HepG2 (cell line): Measurements from ENCODE around the gene CIAO2B. TPM values are rescaled to one million over a fixed set of nuclear protein-coding genes. Genes with fewer than 3 reads are reported as not detected.
A peak's percentile ranks its signal among the peaks of the same experiment; 100 is the strongest.

Source experiments
- BRCA1 ChIP-seq: sonication (generic); formaldehyde crosslinking; IDR thresholded peaks from 2 replicates; pipeline ENCODE4 v1.4.0; 2020; ENCODE audit warnings: missing genetic modification reagents
- JUN ChIP-seq: sonication (generic); formaldehyde crosslinking; IDR thresholded peaks from 2 replicates; pipeline ENCODE4 v1.4.0; 2020; ENCODE audit warnings: mild to moderate bottlenecking, missing genetic modification reagents
- MEIS1 ChIP-seq: sonication (generic); formaldehyde crosslinking; IDR thresholded peaks from 2 replicates; pipeline ENCODE4 v1.9.0; 2021; ENCODE audit warnings: mild to moderate bottlenecking, missing genetic modification reagents, moderate library complexity, borderline replicate concordance
- MIER2 ChIP-seq: IDR thresholded peaks from 2 replicates; pipeline ENCODE4 v1.6.1; 2016; ENCODE audit warnings: missing biosample characterization, missing genetic modification reagents
- MTF2 ChIP-seq: sonication (generic); formaldehyde crosslinking; IDR thresholded peaks from 2 replicates; pipeline ENCODE4 v1.5.0; 2020; ENCODE audit warnings: missing genetic modification reagents, borderline replicate concordance
- RARG ChIP-seq: sonication (generic); formaldehyde crosslinking; IDR thresholded peaks from 2 replicates; pipeline ENCODE4 v1.4.0; 2020; ENCODE audit warnings: low read depth, mild to moderate bottlenecking, missing genetic modification reagents
- RCOR2 ChIP-seq: IDR thresholded peaks from 2 replicates; pipeline ENCODE4 v1.6.1; 2016; ENCODE audit warnings: missing biosample characterization, missing genetic modification reagents
- SOX13 ChIP-seq, 3 experiments: fragments of 450-650 bp in 1 of 3; sonication (generic) in 1 of 3; formaldehyde crosslinking in 1 of 3; IDR thresholded peaks in 2 of 3; conservative IDR thresholded peaks in 1 of 3; 2 replicates each; pipeline versions ENCODE4 v1.5.0 to v1.6.1; 2016 to 2020; ENCODE audit warnings: antibody characterized with exemption in 1 of 3, mild to moderate bottlenecking in 1 of 3, missing compliant biosample characterization in 1 of 3, missing genetic modification reagents in 1 of 3, moderate library complexity in 1 of 3
- TCF12 ChIP-seq, 2 experiments: fragments of 450-650 bp in 1 of 2; sonication (generic) in 1 of 2; formaldehyde crosslinking in 1 of 2; IDR thresholded peaks; 2 replicates each; pipeline versions ENCODE4 v1.6.1 to v1.8.0; 2017 to 2022; ENCODE audit warnings: antibody characterized with exemption in 1 of 2, mild to moderate bottlenecking in 1 of 2, missing genetic modification reagents in 1 of 2, moderate library complexity in 1 of 2
- U2AF1 ChIP-seq: fragments of 200-400 bp; formaldehyde crosslinking; optimal IDR thresholded peaks from 2 replicates; pipeline ENCODE3; 2017; ENCODE audit warnings: mild to moderate bottlenecking, low read depth, low read length
- ZNF484 ChIP-seq: sonication (generic); formaldehyde crosslinking; IDR thresholded peaks from 2 replicates; pipeline ENCODE4 v1.5.1; 2020; ENCODE audit warnings: mild to moderate bottlenecking, low read depth, missing genetic modification reagents, borderline replicate concordance
- ZNF543 ChIP-seq: sonication (generic); formaldehyde crosslinking; IDR thresholded peaks from 2 replicates; pipeline ENCODE4 v1.4.0; 2020; ENCODE audit warnings: mild to moderate bottlenecking, missing genetic modification reagents
- ZNF546 ChIP-seq: sonication (generic); formaldehyde crosslinking; conservative IDR thresholded peaks from 2 replicates; pipeline ENCODE4 v1.8.1; 2023; ENCODE audit warnings: mild to moderate bottlenecking, missing genetic modification reagents
- ZNF7 ChIP-seq: IDR thresholded peaks from 2 replicates; pipeline ENCODE4 v1.6.1; 2016; ENCODE audit warnings: missing biosample characterization, missing genetic modification reagents
- ZNF772 ChIP-seq: sonication (generic); formaldehyde crosslinking; IDR thresholded peaks from 2 replicates; pipeline ENCODE4 v1.5.0; 2020; ENCODE audit warnings: mild to moderate bottlenecking, missing genetic modification reagents
- polyA plus RNA-seq, 8 experiments: library from polyadenylated mRNA; depleted of rRNA in 3 of 8; stranded (reverse) in 7 of 8; unstranded in 1 of 8; fragments of >200 nt; fragmentation: Illumina TruSeq in 4 of 8; extraction: Trizol in 4 of 8; gene quantifications; 2 replicates each; pipeline versions ENCODE4 v1.2.1 to v1.2.3, GENCODE V29; 2011 to 2016; ENCODE audit warnings: low read depth in 4 of 8, missing spikeins in 1 of 8, mixed read lengths in 1 of 8; ENCODE audit not compliant: insufficient read depth in 1 of 8
- total RNA-seq, 5 experiments: library from RNA; depleted of rRNA; stranded (reverse); fragments of >200 nt; fragmentation: Illumina TruSeq; extraction: Trizol; gene quantifications; 2 replicates each; pipeline ENCODE4 v1.2.3, GENCODE V29; 2016; ENCODE audit warnings: low read depth in 1 of 5
- TF ChIP-seq, protein P1 (sequence below): sonication (generic); formaldehyde crosslinking; IDR thresholded peaks from 2 replicates; pipeline ENCODE4 v1.8.1; 2023; ENCODE audit warnings: missing genetic modification reagents, inconsistent platforms, borderline replicate concordance
- TF ChIP-seq, protein P2 (sequence below): sonication (generic); formaldehyde crosslinking; IDR thresholded peaks from 2 replicates; pipeline ENCODE4 v1.8.0; 2022; ENCODE audit warnings: mild to moderate bottlenecking, missing genetic modification reagents
- TF ChIP-seq, protein P3 (sequence below): IDR thresholded peaks from 2 replicates; pipeline ENCODE4 v1.6.1; 2016; ENCODE audit warnings: mild to moderate bottlenecking, missing biosample characterization, missing genetic modification reagents
- TF ChIP-seq, protein P4 (sequence below): sonication (generic); formaldehyde crosslinking; IDR thresholded peaks from 2 replicates; pipeline ENCODE4 v1.8.0; 2022; ENCODE audit warnings: mild to moderate bottlenecking, missing genetic modification reagents, moderate library complexity
- TF ChIP-seq, protein P5 (sequence below): sonication (generic); formaldehyde crosslinking; IDR thresholded peaks from 2 replicates; pipeline ENCODE4 v1.9.0; 2022; ENCODE audit warnings: missing genetic modification reagents, mild to moderate bottlenecking, borderline replicate concordance

The CIAO2B gene
- total and polyA plus RNA-seq, 2 of the 13 experiments (the other 11 are each of a cell fraction or from before 2014, with no cell fraction given): 157 to 293 TPM

DNA sequence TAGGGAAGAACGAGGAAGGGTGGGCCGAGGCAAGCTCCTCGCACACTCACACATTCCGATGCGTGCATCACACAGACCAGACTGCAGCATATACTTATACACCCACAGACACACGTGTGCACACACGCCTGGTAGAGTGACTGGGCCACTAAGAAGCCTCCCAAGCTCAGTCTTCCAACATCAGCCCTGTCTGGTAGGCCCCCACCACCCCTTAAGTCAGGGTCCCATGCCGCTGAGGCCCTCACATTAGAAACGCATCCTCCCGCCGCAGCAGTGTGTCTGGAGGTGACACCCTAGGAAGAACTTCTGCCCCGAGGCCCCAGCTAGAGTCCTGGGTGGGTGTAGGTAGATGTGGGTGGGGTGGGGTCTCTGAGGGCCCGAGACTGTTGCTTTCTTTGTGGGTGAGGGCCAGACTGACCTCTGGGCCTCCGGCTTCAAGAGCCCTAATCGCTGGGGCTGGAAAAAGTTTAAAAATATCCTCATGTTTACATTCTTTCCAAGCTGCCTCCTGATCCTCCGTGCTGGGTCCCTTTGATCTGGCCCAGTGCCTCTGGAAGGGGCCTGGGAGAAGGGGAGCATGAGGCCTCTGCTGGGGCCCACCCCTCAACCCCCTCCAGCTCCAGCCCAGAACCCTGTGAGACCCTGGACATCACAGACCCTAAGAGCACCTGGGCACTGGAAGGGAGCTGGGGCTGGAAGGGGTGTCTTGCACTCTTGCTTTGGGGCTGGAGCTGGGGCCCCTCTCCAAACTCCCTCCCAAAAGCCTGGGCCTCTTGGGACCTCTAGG lies 29.2 kb downstream of the CIAO2B start (continued):
- TF ChIP-seq MTF2 (CRISPR knock-in tag) (no peak), ZNF7 (peak; percentile 13; the same call in 1 of the 2 replicates), TCF12 (IDR thresholded peaks at IDR 0.05) (no peak), TCF12 (CRISPR knock-in tag; IDR thresholded peaks at IDR 0.05) (peak; percentile 37; the same call in 1 of the 2 replicates), ZNF543 (CRISPR knock-in tag) (no peak), JUN (CRISPR knock-in tag) (no peak), ZNF772 (no peak), ZNF484 (CRISPR knock-in tag) (no peak), MIER2 (no peak; the same call in 1 of the 2 replicates), ZNF546 (no peak; the same call in 1 of the 2 replicates), MEIS1 (CRISPR knock-in tag) (no peak), BRCA1 (CRISPR knock-in tag) (no peak), RCOR2 (no peak), SOX13 (IDR thresholded peaks at IDR 0.05) (peak; percentile 23; the same call in 1 of the 2 replicates), SOX13 (CRISPR knock-in tag; conservative IDR thresholded peaks at IDR 0.05 in 1 of 2, IDR thresholded peaks at IDR 0.05 in 1 of 2) (peak in 1 of 2 experiments; percentile 83; a peak in 2 of 4 replicates), U2AF1 (no peak), RARG (CRISPR knock-in tag) (no peak)
- TF ChIP-seq, protein P1, sequence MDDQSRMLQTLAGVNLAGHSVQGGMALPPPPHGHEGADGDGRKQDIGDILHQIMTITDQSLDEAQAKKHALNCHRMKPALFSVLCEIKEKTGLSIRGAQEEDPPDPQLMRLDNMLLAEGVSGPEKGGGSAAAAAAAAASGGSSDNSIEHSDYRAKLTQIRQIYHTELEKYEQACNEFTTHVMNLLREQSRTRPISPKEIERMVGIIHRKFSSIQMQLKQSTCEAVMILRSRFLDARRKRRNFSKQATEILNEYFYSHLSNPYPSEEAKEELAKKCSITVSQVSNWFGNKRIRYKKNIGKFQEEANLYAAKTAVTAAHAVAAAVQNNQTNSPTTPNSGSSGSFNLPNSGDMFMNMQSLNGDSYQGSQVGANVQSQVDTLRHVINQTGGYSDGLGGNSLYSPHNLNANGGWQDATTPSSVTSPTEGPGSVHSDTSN (CRISPR knock-in tag): no peak
- TF ChIP-seq, protein P2, sequence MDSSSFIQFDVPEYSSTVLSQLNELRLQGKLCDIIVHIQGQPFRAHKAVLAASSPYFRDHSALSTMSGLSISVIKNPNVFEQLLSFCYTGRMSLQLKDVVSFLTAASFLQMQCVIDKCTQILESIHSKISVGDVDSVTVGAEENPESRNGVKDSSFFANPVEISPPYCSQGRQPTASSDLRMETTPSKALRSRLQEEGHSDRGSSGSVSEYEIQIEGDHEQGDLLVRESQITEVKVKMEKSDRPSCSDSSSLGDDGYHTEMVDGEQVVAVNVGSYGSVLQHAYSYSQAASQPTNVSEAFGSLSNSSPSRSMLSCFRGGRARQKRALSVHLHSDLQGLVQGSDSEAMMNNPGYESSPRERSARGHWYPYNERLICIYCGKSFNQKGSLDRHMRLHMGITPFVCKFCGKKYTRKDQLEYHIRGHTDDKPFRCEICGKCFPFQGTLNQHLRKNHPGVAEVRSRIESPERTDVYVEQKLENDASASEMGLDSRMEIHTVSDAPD (CRISPR knock-in tag): no peak
- TF ChIP-seq, protein P3, sequence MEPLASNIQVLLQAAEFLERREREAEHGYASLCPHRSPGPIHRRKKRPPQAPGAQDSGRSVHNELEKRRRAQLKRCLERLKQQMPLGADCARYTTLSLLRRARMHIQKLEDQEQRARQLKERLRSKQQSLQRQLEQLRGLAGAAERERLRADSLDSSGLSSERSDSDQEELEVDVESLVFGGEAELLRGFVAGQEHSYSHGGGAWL (CRISPR knock-in tag): no peak
- TF ChIP-seq, protein P4, sequence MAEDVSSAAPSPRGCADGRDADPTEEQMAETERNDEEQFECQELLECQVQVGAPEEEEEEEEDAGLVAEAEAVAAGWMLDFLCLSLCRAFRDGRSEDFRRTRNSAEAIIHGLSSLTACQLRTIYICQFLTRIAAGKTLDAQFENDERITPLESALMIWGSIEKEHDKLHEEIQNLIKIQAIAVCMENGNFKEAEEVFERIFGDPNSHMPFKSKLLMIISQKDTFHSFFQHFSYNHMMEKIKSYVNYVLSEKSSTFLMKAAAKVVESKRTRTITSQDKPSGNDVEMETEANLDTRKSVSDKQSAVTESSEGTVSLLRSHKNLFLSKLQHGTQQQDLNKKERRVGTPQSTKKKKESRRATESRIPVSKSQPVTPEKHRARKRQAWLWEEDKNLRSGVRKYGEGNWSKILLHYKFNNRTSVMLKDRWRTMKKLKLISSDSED (CRISPR knock-in tag): no peak
- TF ChIP-seq, protein P5, sequence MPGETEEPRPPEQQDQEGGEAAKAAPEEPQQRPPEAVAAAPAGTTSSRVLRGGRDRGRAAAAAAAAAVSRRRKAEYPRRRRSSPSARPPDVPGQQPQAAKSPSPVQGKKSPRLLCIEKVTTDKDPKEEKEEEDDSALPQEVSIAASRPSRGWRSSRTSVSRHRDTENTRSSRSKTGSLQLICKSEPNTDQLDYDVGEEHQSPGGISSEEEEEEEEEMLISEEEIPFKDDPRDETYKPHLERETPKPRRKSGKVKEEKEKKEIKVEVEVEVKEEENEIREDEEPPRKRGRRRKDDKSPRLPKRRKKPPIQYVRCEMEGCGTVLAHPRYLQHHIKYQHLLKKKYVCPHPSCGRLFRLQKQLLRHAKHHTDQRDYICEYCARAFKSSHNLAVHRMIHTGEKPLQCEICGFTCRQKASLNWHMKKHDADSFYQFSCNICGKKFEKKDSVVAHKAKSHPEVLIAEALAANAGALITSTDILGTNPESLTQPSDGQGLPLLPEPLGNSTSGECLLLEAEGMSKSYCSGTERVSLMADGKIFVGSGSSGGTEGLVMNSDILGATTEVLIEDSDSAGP (CRISPR knock-in tag): peak; percentile 43
